HG03135 (cell line): ENCODE data around the gene SEPHS1.

ENCODE experiments used
- ATAC-seq: cut with Tn5 transposase; IDR thresholded peaks from one replicate; pipeline ENCODE4 v1.9.1; 2021; ENCODE audit warnings: mild to moderate bottlenecking, moderate library complexity; ENCODE audit not compliant: unreplicated experiment

The SEPHS1 gene

DNA sequence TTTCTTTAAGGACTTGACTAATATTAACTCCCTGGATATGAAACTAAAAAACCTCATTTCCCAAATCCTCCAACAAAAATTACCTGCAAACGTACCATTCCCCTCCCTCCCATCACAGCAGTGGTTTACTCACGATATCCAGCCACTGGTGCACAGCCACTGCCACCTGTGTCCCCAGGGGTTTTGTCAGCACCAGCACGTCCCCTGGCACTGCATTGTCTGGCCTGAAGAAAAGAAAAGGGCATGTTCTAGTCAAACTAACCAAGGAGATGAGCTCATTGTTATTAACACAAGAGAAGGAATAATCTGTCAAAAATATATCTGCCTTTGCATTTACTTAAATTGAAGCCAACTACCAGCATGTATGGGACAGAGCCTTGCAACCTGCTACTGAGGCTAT, 18.5 kb downstream of the SEPHS1 start:
- ATAC-seq = no peak

DNA sequence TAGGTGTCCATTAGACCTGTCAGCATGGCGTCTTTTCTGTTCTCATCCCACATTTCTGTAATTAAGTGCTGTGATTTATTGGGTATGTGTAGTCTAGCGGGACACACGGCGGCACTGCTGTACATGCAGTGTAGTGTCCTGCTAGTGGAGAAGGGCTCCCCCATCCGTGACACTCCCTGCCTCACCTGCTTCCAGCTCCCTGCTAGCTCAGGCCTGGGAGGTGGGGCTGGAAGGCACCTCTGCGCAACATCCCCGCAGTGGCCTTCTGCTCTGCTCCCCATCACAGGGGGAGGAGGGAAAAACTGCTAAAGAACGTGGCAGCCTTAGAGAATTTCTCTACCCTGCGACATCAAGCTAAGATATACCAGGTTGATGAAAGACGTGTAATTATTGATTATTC, 19.5 kb downstream of the SEPHS1 start:
- ATAC-seq = no peak

- no peak for ATAC-seq
Observed at GRCh38 chr10:13328126-13328525, 20.0 kb downstream of the SEPHS1 start.

GRCh38 chr10:13327534-13327933, 20.6 kb downstream of the SEPHS1 start:
- no peak for ATAC-seq

DNA sequence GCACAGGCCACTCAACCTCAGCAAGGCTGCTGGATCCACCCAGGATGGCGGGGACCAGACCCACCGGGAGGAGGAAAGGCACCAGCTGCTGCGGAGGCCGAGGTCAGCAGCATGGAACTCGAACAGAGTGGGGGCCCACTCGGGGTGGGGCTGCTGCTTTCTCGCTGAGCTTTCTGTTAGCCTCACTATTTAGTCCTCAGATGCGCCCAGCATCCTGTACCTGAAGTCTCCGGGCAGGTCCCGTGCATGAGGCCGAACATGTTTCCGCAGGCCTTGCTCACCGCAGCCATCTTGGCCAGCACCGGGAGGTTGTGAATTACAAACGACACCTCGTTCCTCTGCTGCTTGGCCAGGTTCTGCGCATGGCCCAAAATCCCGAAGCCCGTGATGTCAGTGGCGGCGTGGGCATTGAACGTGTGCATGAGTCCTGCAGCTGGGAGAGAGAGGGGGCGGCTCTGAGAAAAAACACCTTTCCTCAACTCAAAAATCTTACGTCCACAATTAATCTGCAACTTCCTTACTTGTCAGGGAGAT, 25.4 kb downstream of the SEPHS1 start:
- ATAC-seq = no peak

DNA sequence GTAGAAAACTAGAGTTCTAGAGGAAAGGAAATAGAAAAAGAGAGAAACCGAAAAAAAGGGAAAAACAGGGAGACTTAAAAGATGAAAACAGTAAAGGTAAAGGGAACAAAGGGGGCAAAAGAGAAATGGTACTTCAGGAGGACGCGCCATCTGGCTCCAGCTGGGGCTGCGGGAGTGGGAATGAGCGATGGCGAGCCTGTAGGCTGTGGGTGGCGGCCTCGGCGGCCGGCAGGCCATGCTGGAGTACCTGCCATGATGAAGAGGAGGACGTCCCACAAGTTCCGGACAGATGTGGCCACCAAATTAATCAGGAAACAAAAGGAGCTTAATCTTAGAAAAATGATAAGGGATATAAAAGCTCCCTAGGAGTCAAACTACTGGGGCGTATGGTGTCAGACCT, 26.5 kb downstream of the SEPHS1 start:
- ATAC-seq = no peak

- no peak for ATAC-seq
Observed at GRCh38 chr10:13319166-13319565, 28.9 kb downstream of the SEPHS1 start.

GRCh38 chr10:13317474-13317873, 30.6 kb downstream of the SEPHS1 start:
- ATAC-seq = no peak

DNA sequence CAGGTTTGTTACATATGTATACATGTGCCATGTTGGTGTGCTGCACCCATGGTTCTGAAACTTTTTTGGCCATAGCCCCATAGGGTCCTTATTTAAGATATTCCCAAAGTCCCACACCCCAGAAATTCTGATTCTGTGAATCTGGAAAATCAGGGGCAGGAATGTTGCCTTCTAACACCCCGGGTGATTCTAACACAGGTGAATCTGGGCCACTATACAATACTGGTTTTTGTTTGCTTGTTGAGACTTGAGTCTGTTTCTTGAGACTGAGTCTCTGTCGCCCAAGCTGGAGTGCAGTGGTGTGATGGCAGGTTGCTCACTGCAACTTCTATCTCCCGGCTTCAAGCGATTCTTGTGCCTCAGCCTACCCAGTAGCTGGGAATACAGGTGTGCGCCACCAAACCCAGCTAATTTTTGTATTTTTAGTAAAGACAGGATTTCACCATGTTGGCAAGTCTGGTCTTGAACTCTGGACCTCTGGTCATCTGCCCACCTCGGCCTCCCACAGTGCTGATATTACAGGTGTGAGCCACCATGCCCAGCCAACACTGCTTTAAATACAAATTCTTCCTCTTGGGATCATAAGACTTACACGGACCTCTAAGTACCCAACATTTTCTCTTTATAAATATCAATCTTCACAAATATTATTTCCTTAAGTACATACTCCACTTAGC, 31.3 kb downstream of the SEPHS1 start:
- ATAC-seq = no peak

- ATAC-seq = no peak
Observed at GRCh38 chr10:13315361-13315760, 32.7 kb downstream of the SEPHS1 start.

- ATAC-seq = no peak
Observed at GRCh38 chr10:13311177-13311575, 36.9 kb downstream of the SEPHS1 start.

DNA sequence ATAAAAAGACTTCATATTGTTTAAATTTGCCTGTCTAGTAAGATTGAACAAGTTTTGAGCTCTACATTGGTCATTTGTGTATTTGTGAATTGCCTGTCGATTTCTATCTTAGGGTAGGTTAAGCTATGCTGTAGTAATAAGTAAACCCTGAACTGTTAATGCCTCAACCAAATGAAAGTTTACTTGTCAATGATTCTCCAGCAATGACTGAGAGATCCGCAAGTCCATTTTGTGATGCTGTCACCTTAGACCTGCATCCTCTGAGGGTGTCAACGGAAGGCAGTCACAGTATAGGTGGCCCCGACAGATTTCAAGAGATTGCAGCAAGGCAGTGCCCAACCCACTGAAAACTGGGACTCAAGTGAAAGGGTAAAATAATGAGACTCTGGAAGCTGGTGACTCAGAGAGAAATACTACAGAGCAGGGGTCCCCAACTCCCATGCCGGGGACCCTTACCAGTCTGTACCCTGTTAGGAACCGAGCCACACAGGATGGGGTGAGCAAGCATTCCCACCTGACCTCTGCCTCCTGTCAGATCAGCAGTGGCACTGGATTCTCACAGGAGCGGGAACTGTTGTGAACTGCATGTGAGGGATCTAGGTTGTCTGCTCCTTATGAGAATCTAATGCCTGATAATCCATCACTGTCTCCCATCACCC, 37.4 kb downstream of the SEPHS1 start:
- no peak for ATAC-seq

DNA sequence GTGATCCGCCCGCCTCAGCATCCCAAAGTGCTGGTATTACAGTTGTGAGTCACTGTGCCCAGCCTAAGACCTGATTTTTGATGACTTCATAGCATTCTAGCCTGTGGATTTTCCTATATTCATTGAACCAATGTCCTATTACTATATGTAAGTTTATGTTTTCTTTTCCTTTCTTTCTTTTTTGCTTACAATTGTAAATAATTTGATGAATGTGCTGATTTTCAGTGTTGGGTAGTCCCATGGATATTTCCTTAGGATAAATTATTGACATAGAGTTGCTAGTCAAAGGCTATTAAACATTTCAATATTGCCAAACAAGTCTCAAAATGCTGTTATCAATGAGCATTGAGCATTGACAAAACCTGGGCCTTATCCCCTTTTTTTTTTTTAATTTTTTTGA, 38.3 kb downstream of the SEPHS1 start:
- ATAC-seq = no peak

- ATAC-seq = no peak
Observed at GRCh38 chr10:13308096-13308495, 40.0 kb downstream of the SEPHS1 start.

- no peak for ATAC-seq
Observed at GRCh38 chr10:13306103-13306502, 42.0 kb downstream of the SEPHS1 start.

DNA sequence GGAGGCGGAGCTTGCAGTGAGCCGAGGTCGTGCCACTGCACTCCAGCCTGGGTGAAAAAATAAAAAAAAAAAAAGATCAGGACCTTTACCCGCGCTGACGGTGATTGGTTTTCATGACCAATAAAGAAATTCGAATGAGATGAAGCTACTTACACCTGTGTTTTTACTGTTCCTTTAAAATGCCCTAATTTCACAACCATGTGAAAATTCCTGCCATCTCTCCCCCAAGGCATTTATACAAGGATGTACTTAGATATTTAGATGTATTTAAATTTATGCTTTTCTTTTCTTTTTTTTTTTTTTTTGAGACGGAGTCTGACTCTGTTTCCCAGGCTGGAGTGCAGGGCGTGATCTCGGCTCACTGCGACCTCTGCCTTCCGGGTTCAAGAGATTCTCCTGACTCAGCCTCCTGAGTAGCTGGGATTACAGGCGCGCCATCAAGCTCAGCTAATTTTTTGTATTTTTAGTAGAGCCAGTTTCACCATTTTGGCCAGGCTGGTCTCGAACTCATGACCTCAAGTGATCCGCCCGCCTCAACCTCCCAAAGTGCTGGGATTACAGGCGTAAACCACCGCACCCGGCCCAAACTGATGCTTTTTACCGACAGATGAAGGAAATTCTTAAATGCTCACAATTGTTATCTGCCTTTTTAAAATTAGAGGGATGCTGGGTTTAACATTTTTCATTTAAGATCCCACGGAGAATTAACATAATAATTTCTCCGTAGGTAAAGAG, 45.1 kb downstream of the SEPHS1 start:
- ATAC-seq = no peak

- peak; percentile 52 for ATAC-seq
Observed at GRCh38 chr10:13299437-13300287, 48.4 kb downstream of the SEPHS1 start, which contains the start of gene PHYH. TSS of gene PHYH (minus strand) at chr10:13300064. CDS start at chr10:13300042, 22 bp downstream.

DNA sequence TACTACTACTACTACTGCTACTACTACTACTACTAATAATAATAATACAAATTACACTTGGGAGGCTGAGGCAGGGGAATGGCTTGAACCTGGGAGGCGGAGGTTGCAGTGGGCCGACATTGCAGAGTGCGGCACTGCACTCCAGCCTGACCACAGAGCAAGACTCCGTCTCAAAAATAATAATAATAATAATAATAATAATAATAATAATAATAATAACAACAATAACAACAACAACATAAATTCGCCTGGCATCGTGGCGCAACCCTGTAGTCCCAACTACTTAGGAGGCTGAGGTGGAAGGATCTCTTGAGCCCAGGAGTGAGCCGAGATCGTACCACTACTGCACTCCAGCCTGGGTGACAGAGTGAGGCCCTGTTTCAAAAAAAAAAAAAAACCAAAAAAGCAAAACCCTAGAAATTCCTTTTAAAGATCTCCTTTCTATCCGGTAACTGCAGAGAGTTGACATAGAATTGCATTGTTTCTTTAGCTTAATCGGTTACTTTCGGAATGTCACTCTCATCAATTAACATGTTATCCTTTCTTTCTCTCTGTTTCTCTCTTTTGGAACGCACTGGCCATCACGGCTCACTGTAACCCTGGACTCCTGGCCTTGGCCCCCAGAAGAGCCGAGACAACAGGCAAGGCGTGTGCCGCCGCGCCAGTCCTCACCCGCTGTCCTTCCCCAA, 49.2 kb downstream of the SEPHS1 start:
- ATAC-seq = no peak

DNA sequence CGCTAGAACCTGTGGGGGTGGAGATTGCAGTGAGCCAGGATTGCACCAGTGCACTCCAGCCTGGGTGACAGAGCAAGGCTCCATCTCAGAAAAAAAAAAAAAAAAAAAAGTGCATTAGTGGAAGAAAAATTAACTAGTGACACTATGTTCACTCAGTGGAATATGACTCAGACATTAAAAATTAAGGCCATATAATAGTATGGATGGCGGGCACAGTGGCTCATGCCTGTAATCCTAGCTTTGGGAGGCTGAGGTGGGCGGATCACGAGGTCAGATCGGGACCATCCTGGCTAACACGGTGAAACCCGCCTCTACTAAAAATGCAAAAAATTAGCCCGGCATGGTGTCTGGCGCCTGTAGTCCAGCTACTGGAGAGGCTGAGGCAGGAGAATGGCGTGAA, 51.6 kb downstream of the SEPHS1 start:
- ATAC-seq = no peak

GRCh38 chr10:13294784-13295183, 53.3 kb downstream of the SEPHS1 start:
- ATAC-seq = no peak
